IMR-90 (cell line): ENCODE results near the gene SGK1. TPM values are rescaled to one million over a fixed set of nuclear protein-coding genes. Genes with fewer than 3 reads are reported as not detected.

Experiments used
- ATAC-seq: fragments of 200-7000 bp; cut with Tn5 transposase; 2 replicates; pipeline ENCODE4 v1.9.1; 2020; ENCODE audit warnings: low read depth, mild to moderate bottlenecking, moderate library complexity
- BruUV-seq: library from RNA; stranded (reverse); fragments of 400-500 nt; replicated peaks from 2 replicates; lab custom pipeline; 2021; lab: Mats Ljungman, UMichigan
- CTCF ChIA-PET: fragments of 300-600 bp; formaldehyde crosslinking; extraction: SDS; loops from one replicate; lab custom pipeline; 2021; ENCODE audit warnings: antibody characterized with exemption; lab: Yijun Ruan, JAX
- POLR2A ChIA-PET: fragments of 300-600 bp; sonication (Branson Sonifier 250); formaldehyde crosslinking; loops from one replicate; lab custom pipeline; 2022; ENCODE audit warnings: antibody characterized with exemption; ENCODE audit not compliant: unreplicated experiment; lab: Charles Lee
- DNase-seq: peaks from one replicate; pipeline ENCODE4 v3.0.0; 2013
- H2AFZ ChIP-seq: replicated peaks from 2 replicates; pipeline ENCODE3; 2013; ENCODE audit warnings: low read length, mild to moderate bottlenecking; ENCODE audit not compliant: poor library complexity
- H2AK5ac ChIP-seq: 2 replicates; pipeline ENCODE4 v1.6.1; 2013; ENCODE audit warnings: low read depth, low read length, inconsistent platforms
- H2AK9ac ChIP-seq: replicated peaks from 2 replicates; pipeline ENCODE3; 2013; ENCODE audit warnings: mild to moderate bottlenecking, low read depth, low read length, moderate library complexity; ENCODE audit not compliant: poor library complexity
- H2BK120ac ChIP-seq: 2 replicates; pipeline ENCODE4 v1.6.1; 2013; ENCODE audit warnings: low read depth, low read length, inconsistent platforms
- H2BK15ac ChIP-seq: 3 replicates; pipeline ENCODE4 v1.6.1; 2013; ENCODE audit warnings: low read depth, low read length, inconsistent platforms
- H2BK20ac ChIP-seq: 2 replicates; pipeline ENCODE4 v1.6.1; 2013; ENCODE audit warnings: low read depth, mild to moderate bottlenecking, inconsistent platforms, low read length, moderate library complexity
- H2BK5ac ChIP-seq: 2 replicates; pipeline ENCODE4 v1.6.1; 2013; ENCODE audit warnings: mild to moderate bottlenecking, low read depth, low read length, inconsistent platforms; ENCODE audit not compliant: poor library complexity, severe bottlenecking
- H3K14ac ChIP-seq: replicated peaks from 2 replicates; pipeline ENCODE4 v1.6.1; 2013; ENCODE audit warnings: low read depth, low read length, inconsistent platforms
- H3K18ac ChIP-seq: 2 replicates; pipeline ENCODE4 v1.6.1; 2013; ENCODE audit warnings: low read depth, low read length, control low read depth
- H3K23ac ChIP-seq: 2 replicates; pipeline ENCODE4 v1.6.1; 2013; ENCODE audit warnings: low read depth, low read length, inconsistent platforms
- H3K27ac ChIP-seq: 2 replicates; pipeline ENCODE4 v1.5.1; 2013; ENCODE audit warnings: mild to moderate bottlenecking, control low read depth, low read length; ENCODE audit not compliant: insufficient read depth
- H3K27me3 ChIP-seq: 2 replicates; pipeline ENCODE4 v1.6.1; 2013; ENCODE audit warnings: low read length; ENCODE audit not compliant: control insufficient read depth, insufficient read depth
- H3K36me3 ChIP-seq: 2 replicates; pipeline ENCODE4 v1.6.1; 2013; ENCODE audit warnings: low read length, mixed read lengths; ENCODE audit not compliant: control insufficient read depth, insufficient read depth
- H3K4ac ChIP-seq: 2 replicates; pipeline ENCODE4 v1.6.1; 2013; ENCODE audit warnings: low read depth, low read length, inconsistent platforms
- H3K4me1 ChIP-seq: 2 replicates; pipeline ENCODE4 v1.6.1; 2013; ENCODE audit warnings: low read length, mixed read lengths; ENCODE audit not compliant: control insufficient read depth, insufficient read depth
- H3K4me2 ChIP-seq: 2 replicates; pipeline ENCODE4 v1.6.1; 2013; ENCODE audit warnings: low read depth, mild to moderate bottlenecking, control low read depth, low read length, moderate library complexity
- H3K4me3 ChIP-seq: 2 replicates; pipeline ENCODE4 v1.5.1; 2013; ENCODE audit warnings: low read depth, mild to moderate bottlenecking, control low read depth, low read length, moderate library complexity; ENCODE audit not compliant: insufficient read depth
- H3K56ac ChIP-seq: 2 replicates; pipeline ENCODE4 v1.6.1; 2013; ENCODE audit warnings: low read length, inconsistent platforms; ENCODE audit not compliant: insufficient read depth; ENCODE audit errors: extremely low read depth
- H3K79me1 ChIP-seq, 2 experiments: 2 replicates each; pipeline ENCODE4 v1.6.1; 2013; ENCODE audit warnings: low read length in 2 of 2, inconsistent platforms in 1 of 2, low read depth in 1 of 2
- H3K9ac ChIP-seq: 2 replicates; pipeline ENCODE4 v1.6.1; 2013; ENCODE audit warnings: low read depth, low read length, control low read depth
- H3K9me1 ChIP-seq: 2 replicates; pipeline ENCODE4 v1.6.1; 2013; ENCODE audit warnings: low read length, inconsistent platforms; ENCODE audit not compliant: insufficient read depth
- H3K9me3 ChIP-seq: 2 replicates; pipeline ENCODE4 v1.6.1; 2013; ENCODE audit warnings: low read length; ENCODE audit not compliant: control insufficient read depth, insufficient read depth
- H4K20me1 ChIP-seq: 2 replicates; pipeline ENCODE4 v1.6.1; 2013; ENCODE audit warnings: low read length, inconsistent platforms; ENCODE audit not compliant: insufficient read depth
- H4K5ac ChIP-seq: 2 replicates; pipeline ENCODE4 v1.6.1; 2013; ENCODE audit warnings: mild to moderate bottlenecking, low read depth, low read length, control low read depth
- H4K8ac ChIP-seq, 2 experiments: 2 replicates each; pipeline ENCODE4 v1.6.1; 2013; ENCODE audit warnings: low read depth in 2 of 2, low read length in 2 of 2, control low read depth in 1 of 2, inconsistent platforms in 1 of 2
- H4K91ac ChIP-seq: 2 replicates; pipeline ENCODE4 v1.6.1; 2013; ENCODE audit warnings: low read depth, low read length, inconsistent platforms; ENCODE audit not compliant: insufficient read depth
- BHLHE40 ChIP-seq: fragments of 150-350 bp; IDR thresholded peaks from 2 replicates; pipeline ENCODE4 v1.6.1; 2016; ENCODE audit warnings: mild to moderate bottlenecking, low read depth, low read length
- CEBPB ChIP-seq: IDR thresholded peaks from 2 replicates; pipeline ENCODE4 v1.6.1; 2012; ENCODE audit warnings: low read depth, low read length, improper control_type of control experiment
- CHD1 ChIP-seq: IDR thresholded peaks from 2 replicates; pipeline ENCODE4 v1.6.1; 2012; ENCODE audit warnings: low read depth, low read length, improper control_type of control experiment
- CTCF ChIP-seq: conservative IDR thresholded peaks from 2 replicates; pipeline ENCODE4 v1.5.1; 2012; ENCODE audit warnings: mild to moderate bottlenecking, low read depth, low read length, improper control_type of control experiment
- FOS ChIP-seq: fragments of 150-350 bp; IDR thresholded peaks from 2 replicates; pipeline ENCODE4 v1.6.1; 2016; ENCODE audit warnings: low read depth, low read length
- MAFK ChIP-seq: IDR thresholded peaks from 2 replicates; pipeline ENCODE4 v1.6.1; 2012; ENCODE audit warnings: low read depth, low read length, improper control_type of control experiment
- MAZ ChIP-seq: IDR thresholded peaks from 2 replicates; pipeline ENCODE4 v1.6.1; 2012; ENCODE audit warnings: low read depth, mild to moderate bottlenecking, low read length, improper control_type of control experiment, moderate library complexity, borderline replicate concordance
- MXI1 ChIP-seq: IDR thresholded peaks from 2 replicates; pipeline ENCODE4 v1.6.1; 2012; ENCODE audit warnings: low read depth, mild to moderate bottlenecking, low read length, moderate library complexity, borderline replicate concordance
- NFE2L2 ChIP-seq: fragments of 150-350 bp; IDR thresholded peaks from 2 replicates; pipeline ENCODE4 v1.6.1; 2016; ENCODE audit warnings: low read depth, mild to moderate bottlenecking, low read length
- POLR2A ChIP-seq: IDR thresholded peaks from 2 replicates; pipeline ENCODE4 v1.6.1; 2012; ENCODE audit warnings: mild to moderate bottlenecking, low read depth, low read length
- RAD21 ChIP-seq: IDR thresholded peaks from 2 replicates; pipeline ENCODE4 v1.6.1; 2012; ENCODE audit warnings: low read length, improper control_type of control experiment
- RCOR1 ChIP-seq: IDR thresholded peaks from 2 replicates; pipeline ENCODE4 v1.6.1; 2012; ENCODE audit warnings: mild to moderate bottlenecking, low read length, improper control_type of control experiment; ENCODE audit not compliant: insufficient replicate concordance
- RFX5 ChIP-seq: IDR thresholded peaks from 2 replicates; pipeline ENCODE4 v1.8.0; 2012; ENCODE audit warnings: low read depth, mild to moderate bottlenecking, low read length, moderate library complexity
- SMC3 ChIP-seq: fragments of 150-350 bp; IDR thresholded peaks from 2 replicates; pipeline ENCODE4 v1.6.1; 2016; ENCODE audit warnings: low read depth, mild to moderate bottlenecking, antibody characterized with exemption, low read length, moderate library complexity
- USF2 ChIP-seq: fragments of 150-350 bp; IDR thresholded peaks from 2 replicates; pipeline ENCODE4 v1.6.1; 2017; ENCODE audit warnings: mild to moderate bottlenecking, antibody characterized with exemption, low read length, low read depth
- WGBS, 2 experiments: methylation state at CpG; one replicate each; pipeline versions ENCODE4 v1.1.5 to v1.1.7; 2013; ENCODE audit warnings: missing lambda C conversion rate in 2 of 2; ENCODE audit not compliant: insufficient read length in 1 of 2; ENCODE audit errors: extremely low coverage in 2 of 2; 5-methylcytosine and 5-hydroxymethylcytosine counted together
- dilution Hi-C: fragments of 300-500 bp; cut with HindIII; formaldehyde crosslinking; loops from one replicate; pipeline ENCODE4 v1.14.3; 2018; ENCODE audit warnings: low sequenced_read_pairs; ENCODE audit not compliant: unreplicated experiment
- in situ Hi-C: fragments of 300-500 bp; cut with MboI; formaldehyde crosslinking; loops from 3 replicates; pipeline ENCODE4 v1.14.3; 2019; ENCODE audit warnings: low sequenced_read_pairs, inconsistent platforms, mixed read lengths
- intact Hi-C: fragments of 100-400 bp; cut with micrococcal nuclease; formaldehyde crosslinking; loops from 2 replicates; pipeline ENCODE4 v1.10.0; 2022
- polyA plus RNA-seq, 3 experiments: library from polyadenylated mRNA; depleted of rRNA; stranded (reverse); fragments of >200 nt; gene quantifications; 2 replicates each; pipeline ENCODE4 v1.2.3, GENCODE V29; 2012; ENCODE audit warnings: low replicate concordance in 1 of 3
- total RNA-seq: library from RNA; depleted of rRNA; stranded (reverse); fragments of >200 nt; gene quantifications from 2 replicates; pipeline ENCODE4 v1.2.3, GENCODE V29; 2012
- TF ChIP-seq, protein P1 (sequence below): fragments of 150-350 bp; IDR thresholded peaks from 2 replicates; pipeline ENCODE4 v1.6.1; 2016; ENCODE audit warnings: low read depth, mild to moderate bottlenecking, low read length, moderate library complexity, borderline replicate concordance

Gene SGK1
- total and polyA plus RNA-seq, 2 of the 4 experiments (the other 2 are of a cell fraction): 121 to 255 TPM

DNA sequence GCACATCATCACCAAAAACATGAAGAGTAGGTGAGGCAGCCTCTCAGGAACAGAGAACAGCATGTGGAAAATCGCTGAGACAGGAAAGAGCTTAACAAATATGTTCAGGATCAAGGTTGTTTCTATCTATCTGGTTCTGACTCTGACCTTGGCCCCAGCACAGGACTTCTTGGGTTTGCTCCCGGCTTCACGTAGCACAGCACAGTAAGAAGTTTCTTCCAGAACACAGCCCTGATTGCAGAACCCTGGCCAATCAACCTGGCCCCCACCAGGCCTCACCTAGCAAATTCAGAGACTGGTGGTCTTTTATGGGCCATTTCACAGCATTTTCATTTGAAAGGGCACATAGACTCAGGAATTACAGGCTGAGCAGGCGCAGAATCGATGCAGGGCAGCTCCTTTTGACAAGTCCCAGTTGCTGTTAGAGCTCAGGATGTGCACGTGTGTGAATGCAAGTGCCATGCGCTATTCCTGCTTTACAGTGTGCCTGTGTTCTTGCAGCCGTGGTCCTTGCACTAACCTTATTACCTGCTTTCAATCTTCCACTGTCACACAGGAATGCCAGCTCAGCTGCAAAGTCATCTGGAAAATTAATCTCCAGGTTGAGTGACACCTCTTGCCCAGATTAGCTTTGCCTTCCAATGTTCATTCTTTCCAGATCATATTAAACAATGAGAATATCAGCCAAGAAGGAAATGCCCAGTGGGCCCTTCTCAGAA, 165.0 kb downstream of the SGK1 start:
- Histone ChIP-seq H3K36me3 (no peaks in the 10 kb centered on the region), H4K20me1 (no peaks in the 10 kb centered on the region), H3K9me1 (no peaks in the 10 kb centered on the region), H3K9ac (no peak overlapping the region), H3K56ac (no peak overlapping the region), H3K4me2 (no peak overlapping the region), H2AK5ac (no peak overlapping the region), H2BK120ac (no peak overlapping the region), H3K27ac (no peak overlapping the region), H3K18ac (no peak overlapping the region), H4K8ac (no peak overlapping the region), H3K14ac (no peak overlapping the region), H4K5ac (no peak overlapping the region), H2BK5ac (no peak overlapping the region), H4K91ac (no peak overlapping the region), H3K23ac (no peak overlapping the region), H3K4me3 (no peak overlapping the region), H2AFZ (no peak overlapping the region), H2AK9ac (no peak overlapping the region), H3K79me1 (no peaks in the 10 kb centered on the region), H2BK20ac (no peak overlapping the region), H2BK15ac (no peak overlapping the region), H3K4ac (no peak overlapping the region), H3K27me3 (no peaks in the 10 kb centered on the region), H3K9me3 (no peaks in the 10 kb centered on the region), H3K4me1 (no peaks in the 10 kb centered on the region)
- ATAC-seq (no peak), DNase-seq (no peak)
- ChIA-PET POLR2A (no interaction called here), CTCF (no interaction called here)
- in situ Hi-C loops: no loop called here
- no TSS peak for BruUV-seq
- intact Hi-C loops: loop anchor here (10.0 kb wide), 1 partner anchor 1272 kb away; no protein-coding TSS in a partner anchor
- TF ChIP-seq CHD1: no peak
- TF ChIP-seq FOS: no peak
- no peak for TF ChIP-seq BHLHE40
- TF ChIP-seq RAD21: no peak
- TF ChIP-seq RFX5: no peak
- no peak for TF ChIP-seq NFE2L2
- no peak for TF ChIP-seq SMC3
- TF ChIP-seq RCOR1: no peak
- TF ChIP-seq, protein P1, sequence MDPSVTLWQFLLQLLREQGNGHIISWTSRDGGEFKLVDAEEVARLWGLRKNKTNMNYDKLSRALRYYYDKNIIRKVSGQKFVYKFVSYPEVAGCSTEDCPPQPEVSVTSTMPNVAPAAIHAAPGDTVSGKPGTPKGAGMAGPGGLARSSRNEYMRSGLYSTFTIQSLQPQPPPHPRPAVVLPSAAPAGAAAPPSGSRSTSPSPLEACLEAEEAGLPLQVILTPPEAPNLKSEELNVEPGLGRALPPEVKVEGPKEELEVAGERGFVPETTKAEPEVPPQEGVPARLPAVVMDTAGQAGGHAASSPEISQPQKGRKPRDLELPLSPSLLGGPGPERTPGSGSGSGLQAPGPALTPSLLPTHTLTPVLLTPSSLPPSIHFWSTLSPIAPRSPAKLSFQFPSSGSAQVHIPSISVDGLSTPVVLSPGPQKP: no peak
- TF ChIP-seq CEBPB: no peak
- TF ChIP-seq CTCF: no peak
- TF ChIP-seq POLR2A: no peak
- no peak for TF ChIP-seq MAFK
- no peak for TF ChIP-seq MXI1
- no peak for TF ChIP-seq USF2
- TF ChIP-seq MAZ: no peak
- 64% methylated on average over 8 of the region's 8 CpGs; no CpG with 5 or more reads in 1 of the 2 experiments for WGBS, 2 experiments
- dilution Hi-C loops: no loop called here
